GM19099 (cell line): ENCODE data around the gene IFI44L.

Experiments
- POLR2A ChIP-seq: IDR thresholded peaks from 3 replicates; pipeline ENCODE4 v1.6.1; 2011; ENCODE audit warnings: low read depth; ENCODE audit not compliant: insufficient read length; ENCODE audit errors: extremely low read depth

Gene IFI44L

DNA sequence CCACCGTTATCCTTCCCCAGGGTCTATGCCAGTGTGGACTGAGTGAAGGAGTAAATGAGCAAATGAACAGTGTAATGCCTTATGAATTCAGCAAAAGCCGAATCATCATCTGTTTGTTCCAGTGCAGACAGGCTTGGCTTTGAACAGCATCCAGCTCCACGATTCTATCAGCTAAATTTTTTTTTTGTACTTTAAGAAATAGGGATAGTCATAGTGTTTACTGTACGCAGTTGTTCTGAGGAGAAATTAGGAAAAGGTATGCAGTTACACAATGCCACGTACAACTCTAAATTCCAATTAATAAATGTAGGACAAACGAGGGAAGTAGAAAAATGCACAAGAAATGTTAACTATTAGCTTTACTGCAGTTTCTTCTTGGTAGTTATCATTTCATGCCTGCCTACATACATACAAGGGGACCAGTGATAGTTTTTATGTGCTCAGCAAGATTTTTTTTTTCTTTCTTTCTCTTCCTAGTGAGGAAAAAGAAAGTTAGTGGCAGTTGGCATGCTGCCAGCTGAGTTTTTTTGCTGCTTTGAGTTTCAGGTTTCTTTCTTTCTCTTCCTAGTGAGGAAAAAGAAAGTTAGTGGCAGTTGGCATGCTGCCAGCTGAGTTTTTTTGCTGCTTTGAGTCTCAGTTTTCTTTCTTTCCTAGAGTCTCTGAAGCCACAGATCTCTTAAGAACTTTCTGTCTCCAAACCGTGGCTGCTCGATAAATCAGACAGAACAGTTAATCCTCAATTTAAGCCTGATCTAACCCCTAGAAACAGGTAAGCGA is at the start of gene IFI44L:
Gene IFI44L (plus strand): TSS at position 646 of the 777 bp plus-strand sequence. CDS start 7,468 bp downstream, outside the sequence.
- TF ChIP-seq POLR2A, result peak; percentile 67

- no peak for TF ChIP-seq POLR2A
Measured at GRCh38 chr1:78570539-78570938, 49.7 kb upstream of the IFI44L start.

DNA sequence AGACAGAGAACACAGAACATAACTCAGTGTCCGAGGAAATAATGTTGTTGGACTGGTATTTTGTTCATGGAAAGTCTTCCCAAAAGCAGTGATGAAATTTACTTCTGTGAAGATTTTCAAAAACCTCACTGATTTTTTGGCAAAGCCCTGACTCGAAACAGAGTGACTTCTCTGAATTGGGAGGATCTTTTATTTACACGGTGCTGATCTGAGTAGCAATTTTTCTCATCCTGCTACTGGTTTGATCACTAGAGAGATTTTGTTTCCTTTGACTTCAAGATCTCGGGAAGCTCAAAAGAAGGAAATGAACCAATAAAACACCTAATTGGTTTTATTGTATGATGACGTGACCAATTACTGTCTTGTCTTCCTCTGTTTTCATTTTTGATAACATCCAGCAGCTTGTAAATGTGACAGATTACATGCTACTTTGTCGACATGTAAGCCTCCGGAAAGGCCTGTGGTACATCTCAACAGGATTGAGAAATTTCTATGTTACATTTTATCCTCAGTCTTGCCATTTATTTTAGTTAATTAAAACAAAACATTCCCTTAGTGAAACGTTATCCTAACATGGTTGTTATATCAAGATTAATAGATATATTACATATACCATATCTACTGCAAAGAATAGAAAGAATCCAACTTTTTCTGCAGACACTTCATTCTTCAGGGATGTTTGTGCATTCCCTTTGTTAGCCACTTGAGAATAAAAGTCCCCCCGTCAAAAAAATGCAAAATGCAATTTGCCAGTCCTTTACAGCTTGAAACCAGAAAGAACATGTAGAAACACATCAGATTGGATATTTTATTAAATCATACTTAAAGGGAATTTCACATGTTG is 42.8 kb upstream of the IFI44L start:
- no peak for TF ChIP-seq POLR2A

- TF ChIP-seq POLR2A, result no peak
Measured at GRCh38 chr1:78586572-78586971, 33.7 kb upstream of the IFI44L start.

DNA sequence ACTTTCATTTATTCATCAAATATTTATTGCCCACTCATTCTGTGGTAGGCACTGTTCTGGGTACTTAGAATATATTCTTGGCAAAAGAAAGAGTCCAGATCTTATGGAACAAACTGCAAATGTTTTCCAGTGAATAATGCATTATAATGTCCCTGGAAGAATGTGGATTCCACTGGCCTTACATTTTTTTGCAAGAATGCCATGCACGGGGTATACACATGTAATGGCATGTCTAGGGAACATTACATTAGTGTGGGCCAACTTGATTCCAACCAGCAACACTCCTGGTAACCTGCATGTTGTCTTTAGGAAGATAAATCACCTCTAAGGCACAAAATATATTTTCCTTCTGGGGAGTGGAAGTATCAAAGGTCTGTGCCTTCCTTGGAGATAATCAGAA is 33.0 kb upstream of the IFI44L start:
- TF ChIP-seq POLR2A, result no peak

- no peak for TF ChIP-seq POLR2A
Measured at GRCh38 chr1:78591971-78592370, 28.3 kb upstream of the IFI44L start.

GRCh38 chr1:78599294-78599693 is 21.0 kb upstream of the IFI44L start:
- no peak for TF ChIP-seq POLR2A

- TF ChIP-seq POLR2A, result no peak
Measured at GRCh38 chr1:78601068-78601467, 19.2 kb upstream of the IFI44L start.

- no peak for TF ChIP-seq POLR2A
Measured at GRCh38 chr1:78603206-78603605, 17.0 kb upstream of the IFI44L start.

DNA sequence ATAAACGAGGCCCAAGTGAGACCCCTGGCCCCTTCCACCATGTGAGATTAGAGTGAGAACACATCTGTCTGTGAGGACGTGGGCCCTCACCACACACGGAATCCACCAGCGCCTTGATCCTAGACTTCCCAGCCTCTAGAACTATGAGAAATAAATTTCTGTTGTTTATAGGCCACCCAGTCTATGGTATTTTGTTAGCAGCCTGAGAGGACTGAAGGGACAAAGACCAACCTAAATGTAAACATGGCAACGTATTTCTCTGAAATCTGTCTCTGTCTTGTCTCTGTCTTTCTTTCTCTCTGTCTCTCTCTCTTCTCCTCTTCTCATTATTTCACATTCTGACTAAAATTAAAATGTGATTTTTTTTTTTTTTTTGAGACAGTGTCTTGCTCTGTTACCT is 15.6 kb upstream of the IFI44L start:
- no peak for TF ChIP-seq POLR2A

DNA sequence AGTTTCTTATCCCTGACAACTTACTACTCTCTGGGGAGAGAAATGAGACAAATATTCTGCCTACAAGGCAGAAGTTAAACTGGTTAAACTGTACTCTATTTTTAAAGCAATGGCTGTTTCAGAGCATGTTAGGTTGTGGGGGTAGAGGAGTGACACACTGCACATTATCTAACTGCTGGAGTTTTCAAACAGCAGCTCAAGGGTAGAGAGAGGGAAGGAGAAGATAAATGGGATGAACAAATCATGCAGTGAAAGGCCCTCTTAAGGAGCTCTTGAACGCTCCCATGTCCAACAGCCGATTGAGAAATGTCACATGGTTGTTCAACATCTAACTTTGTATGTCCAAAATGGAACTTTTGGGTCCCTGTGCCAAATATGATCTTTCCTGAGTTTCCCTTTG is 14.0 kb upstream of the IFI44L start:
- no peak for TF ChIP-seq POLR2A

- no peak for TF ChIP-seq POLR2A
Measured at GRCh38 chr1:78607334-78607927, 12.8 kb upstream of the IFI44L start.

DNA sequence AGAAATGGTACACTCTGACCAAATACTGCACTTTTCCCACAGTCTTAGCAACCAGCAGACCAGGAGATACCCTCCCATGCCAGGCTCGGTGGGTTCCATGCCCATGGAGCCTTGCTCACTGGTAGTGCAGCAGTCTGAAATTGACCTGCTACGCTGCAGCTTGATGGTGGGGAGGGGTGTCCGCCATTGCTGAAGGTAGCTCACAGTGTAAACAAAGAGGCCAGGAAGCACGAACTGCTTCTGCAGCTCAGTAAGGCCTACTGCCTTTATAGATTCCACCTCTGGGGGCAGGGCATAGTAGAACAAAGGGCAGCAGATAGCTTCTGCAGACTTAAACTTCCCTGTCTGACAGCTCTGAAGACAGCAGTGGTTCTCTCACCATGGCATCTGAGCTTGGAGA is 12.3 kb upstream of the IFI44L start:
- TF ChIP-seq POLR2A, result no peak

- TF ChIP-seq POLR2A, result no peak
Measured at GRCh38 chr1:78617615-78618026, 2.6 kb upstream of the IFI44L start.

DNA sequence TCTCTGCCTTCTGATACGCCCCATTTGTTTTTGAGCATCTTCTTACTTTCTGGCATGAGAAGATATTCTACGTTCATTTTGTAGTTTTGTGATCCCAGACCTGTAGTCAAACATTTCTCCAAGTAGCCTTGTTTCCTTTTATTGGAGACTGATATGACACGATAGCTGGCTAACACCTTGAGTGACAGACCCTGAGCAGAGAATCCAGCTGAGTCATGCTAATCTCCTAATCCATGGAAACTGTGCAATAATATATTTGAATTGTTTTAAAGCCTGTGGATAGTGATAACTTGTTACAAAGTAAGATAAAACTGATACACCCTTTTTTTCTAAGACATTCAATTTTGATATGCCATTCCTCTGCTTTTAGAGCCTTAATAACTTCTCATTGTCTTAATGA is 1.2 kb upstream of the IFI44L start:
- TF ChIP-seq POLR2A, result no peak

DNA sequence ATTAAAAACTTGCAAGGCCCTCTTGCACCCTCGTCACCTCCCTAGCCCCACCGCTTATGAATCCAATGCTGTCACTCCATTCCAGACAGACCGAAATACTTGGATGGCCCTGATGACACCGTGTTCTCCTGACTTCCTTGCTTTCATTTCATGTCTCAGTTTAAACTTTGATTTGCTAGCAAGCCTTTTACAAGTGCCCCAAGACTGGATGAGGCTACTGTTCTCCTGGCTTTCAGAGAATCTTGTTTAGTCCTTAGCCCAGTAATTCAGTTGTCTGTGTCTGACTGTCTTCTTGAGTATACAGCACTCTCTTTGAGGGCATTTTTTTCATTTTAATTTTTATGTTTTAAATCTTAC is 824 bp upstream of the IFI44L start:
- no peak for TF ChIP-seq POLR2A
